CD4-positive, alpha-beta T cell treated with Interleukin-21 for 1 hour (primary cell): ENCODE measurements around the gene COL6A2.

Experiments
- DNase-seq: peaks from one replicate; pipeline ENCODE4 v3.0.0-alpha.2; 2020

Gene COL6A2

DNA sequence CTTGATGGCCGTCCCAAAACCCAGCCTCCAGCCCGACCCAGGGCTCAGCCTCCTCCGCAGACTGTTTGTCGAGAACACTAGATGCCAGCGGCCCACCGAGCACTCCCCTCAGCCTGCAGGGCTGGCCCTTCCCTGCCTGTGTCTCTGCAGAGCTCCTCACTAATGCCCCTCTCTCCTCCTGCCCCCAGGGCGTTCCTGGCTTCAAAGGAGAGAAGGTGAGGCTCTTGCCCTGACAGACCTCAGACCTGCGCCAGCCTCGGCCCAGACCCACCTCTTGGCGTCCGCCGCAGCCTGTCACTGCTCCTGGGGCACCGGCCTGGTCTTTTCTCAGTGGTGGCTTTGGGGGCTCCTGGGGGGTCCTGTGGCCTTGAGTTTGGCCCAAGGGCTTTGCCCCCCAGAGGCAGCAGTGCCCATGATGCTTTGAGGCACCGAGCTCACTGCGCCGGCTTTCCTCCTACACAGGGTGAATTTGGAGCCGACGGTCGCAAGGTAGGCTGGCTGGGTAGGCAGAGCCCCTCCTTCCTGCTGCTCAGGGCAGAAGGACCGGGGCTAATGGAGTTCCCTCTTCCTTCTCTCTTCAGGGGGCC lies 18.4 kb downstream of the COL6A2 start:
- no peak for DNase-seq

DNA sequence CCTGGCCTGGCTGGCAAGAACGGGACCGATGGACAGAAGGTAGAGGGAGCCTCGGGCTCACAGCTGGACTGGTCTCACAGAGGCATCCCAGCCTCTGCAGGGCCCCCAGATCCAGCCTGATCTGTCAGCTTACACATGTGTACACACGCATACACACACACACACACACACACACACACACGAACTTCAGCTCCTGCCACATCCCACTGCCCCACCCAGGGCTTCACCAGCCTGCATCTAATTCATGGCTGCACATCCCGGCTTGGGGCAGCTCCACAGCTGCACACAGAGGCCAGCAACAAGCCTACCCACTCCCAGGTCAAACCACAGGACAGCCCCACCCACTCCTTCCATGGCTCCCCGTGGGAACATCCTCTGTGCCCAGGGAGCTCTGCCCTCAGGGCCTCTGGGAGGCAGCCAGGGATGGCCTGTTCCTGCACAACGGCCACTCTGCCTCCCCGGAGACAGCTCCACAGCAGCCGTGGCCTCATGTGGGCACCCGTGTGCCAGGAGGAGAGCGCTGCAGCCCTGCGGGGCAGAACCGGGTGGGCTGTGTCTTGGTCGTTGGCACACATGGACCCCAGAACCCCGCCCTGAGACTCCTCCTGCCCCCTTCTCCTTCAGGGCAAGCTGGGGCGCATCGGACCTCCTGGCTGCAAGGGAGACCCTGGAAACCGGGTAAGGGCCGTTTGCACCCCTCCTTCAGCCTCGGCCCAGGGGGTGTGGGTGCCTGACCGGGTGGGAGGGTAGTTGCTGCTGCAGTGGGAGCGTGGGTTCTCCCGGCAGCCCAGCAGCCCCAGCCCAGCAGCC lies 19.1 kb downstream of the COL6A2 start:
- DNase-seq = no peak

- DNase-seq = no peak
Measured at GRCh38 chr21:46117586-46118315, 19.8 kb downstream of the COL6A2 start.

DNA sequence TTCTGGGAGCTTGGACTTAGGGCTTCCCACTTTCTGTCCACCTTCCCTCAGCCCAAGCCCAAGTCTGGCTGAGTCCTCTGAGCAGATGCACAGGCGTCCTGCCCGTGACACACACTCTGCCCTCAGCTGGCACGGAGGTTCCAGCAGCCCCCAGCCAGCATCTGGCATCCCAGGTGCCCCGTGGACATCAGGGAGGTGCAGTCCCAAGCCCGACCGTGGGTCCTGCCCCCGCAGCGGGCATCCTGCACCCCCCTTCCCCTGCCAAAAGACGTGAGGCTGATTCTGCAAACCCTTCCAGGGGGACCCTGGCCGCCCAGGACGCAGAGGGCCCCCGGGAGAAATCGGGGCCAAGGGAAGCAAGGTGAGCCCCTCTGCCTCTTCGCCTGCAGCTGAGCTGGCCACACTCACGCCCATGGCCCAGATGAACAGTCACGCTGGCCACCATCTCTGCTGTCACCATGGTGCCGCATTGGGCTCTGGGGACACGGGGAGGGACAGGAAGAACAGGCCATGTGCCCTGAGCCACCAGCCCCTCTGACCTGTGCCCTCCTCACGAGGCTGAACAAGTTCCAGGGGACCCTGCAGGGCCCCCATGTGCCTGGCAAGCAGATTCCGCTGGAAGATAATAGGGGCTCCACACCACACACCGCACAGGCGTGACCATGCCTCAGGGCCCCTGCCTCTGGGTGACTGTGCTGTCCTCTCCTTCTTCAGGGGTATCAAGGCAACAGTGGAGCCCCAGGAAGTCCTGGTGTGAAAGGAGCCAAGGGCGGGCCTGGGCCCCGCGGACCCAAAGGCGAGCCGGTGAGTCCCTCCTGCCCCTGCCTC lies 20.6 kb downstream of the COL6A2 start:
- no peak for DNase-seq

DNA sequence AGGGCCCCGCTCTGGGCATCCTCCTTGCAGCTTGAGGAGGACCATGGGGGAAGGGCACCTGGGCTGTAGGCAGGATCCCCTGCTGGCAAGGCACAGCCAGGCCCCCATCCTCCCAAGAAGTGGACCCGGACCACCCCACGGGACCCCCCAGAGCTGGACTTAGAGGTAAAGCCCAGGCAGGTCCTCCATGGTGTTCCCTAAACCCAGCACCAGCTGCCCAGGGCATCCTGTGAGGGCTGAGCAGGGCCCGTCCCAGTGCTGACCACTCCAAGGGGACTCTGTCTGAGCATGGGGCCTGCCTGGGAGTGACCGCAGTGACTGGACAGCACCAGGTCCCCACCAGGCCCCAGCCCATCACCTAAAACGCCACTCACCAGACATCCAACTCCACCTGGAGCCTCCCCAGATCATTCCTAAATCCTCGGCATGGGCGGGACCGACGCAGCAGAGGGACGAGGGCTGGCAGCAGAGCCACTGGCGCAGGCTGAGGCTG lies 21.3 kb downstream of the COL6A2 start:
- DNase-seq = no peak

- no peak for DNase-seq
Measured at GRCh38 chr21:46119637-46120271, 21.8 kb downstream of the COL6A2 start.

DNA sequence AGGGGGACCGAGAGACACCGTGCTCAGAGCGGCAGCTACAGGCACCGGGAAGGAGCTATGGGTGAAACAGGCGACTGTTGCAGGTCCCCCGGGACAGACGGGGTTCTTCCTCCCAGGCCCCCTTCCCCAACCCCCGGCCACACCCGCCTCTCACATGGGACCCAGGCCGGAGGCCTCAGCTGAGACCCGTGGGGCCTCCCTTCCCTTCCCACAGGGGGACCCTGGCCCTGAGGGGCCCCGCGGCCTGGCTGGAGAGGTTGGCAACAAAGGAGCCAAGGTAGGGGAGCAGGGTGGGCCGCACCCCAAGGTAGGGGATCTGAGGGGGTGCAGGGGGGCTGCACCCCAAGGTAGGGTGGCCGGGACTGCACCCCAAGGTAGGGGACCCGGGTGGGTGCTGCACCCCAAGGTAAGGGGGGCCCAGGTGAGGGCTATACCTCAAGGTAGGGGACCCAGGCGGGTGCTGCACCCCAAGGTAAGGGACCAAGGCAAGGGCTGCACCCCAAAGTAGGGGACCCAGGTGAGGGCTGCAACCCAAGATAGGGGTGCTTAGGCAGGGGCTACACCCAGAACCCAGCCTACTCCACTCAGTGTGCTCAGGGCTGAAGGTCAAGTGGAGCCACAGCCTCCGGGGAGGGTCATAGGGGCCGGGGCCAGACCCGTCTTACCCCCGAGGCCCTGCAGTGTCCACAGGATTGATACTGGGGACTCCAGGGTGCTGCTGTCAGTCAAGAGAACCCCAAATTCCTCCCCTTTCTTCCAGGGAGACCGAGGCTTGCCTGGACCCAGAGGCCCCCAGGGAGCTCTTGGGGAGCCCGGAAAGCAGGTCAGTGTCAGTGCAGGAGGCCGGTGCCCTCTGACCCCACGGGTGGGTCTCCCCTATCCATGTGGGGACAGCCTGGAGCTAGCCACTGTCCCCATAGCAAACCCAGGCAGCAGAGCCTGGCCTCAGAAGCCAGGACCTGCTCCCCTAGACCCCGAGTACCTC lies 22.7 kb downstream of the COL6A2 start:
- no peak for DNase-seq

DNA sequence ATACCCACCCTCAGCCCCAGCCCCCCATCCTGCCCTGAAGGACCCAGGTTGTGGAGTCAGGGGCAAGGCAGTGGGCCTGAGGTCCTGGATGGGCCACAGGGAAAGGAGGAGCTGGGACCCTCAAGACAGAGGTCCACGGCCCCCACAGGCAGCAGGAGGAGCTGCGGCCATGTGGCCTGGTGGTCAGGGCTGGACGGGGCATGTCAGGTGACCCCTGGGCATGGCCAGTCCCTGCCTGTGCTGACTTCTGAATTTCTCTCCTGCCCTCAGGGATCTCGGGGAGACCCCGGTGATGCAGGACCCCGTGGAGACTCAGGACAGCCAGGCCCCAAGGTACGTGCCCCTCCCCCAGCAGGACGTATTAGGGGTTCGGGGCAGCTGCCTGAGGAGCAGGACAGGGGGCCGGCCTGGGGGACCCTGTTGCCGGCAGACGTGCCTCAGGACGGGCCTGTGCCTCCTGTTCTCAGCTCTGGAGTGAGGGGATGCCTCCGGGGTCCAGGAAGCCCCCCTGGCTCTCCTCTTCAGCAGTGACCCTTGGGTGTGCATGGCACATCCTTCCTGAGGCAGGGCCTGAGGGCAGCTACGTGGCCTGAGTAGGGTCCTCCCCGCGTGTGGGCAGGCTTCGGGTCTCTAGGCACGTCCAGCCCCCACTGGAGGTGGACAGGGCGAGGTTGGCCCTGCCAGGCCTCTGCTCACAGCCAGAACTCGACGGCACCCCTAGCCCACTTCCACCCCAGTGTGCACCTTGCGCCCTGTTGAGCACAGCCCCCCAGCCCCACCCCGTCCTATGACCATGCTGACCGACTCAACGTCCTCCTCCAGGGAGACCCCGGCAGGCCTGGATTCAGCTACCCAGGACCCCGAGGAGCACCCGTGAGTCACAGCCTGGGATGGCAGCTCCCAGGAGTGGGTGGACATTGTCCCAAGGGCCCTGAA lies 23.6 kb downstream of the COL6A2 start:
- DNase-seq = no peak

GRCh38 chr21:46122237-46122671 lies 24.3 kb downstream of the COL6A2 start:
- DNase-seq = no peak

- DNase-seq = no peak
Measured at GRCh38 chr21:46122758-46123683, 25.1 kb downstream of the COL6A2 start.

GRCh38 chr21:46124083-46124925 lies 26.4 kb downstream of the COL6A2 start:
- DNase-seq = no peak

DNA sequence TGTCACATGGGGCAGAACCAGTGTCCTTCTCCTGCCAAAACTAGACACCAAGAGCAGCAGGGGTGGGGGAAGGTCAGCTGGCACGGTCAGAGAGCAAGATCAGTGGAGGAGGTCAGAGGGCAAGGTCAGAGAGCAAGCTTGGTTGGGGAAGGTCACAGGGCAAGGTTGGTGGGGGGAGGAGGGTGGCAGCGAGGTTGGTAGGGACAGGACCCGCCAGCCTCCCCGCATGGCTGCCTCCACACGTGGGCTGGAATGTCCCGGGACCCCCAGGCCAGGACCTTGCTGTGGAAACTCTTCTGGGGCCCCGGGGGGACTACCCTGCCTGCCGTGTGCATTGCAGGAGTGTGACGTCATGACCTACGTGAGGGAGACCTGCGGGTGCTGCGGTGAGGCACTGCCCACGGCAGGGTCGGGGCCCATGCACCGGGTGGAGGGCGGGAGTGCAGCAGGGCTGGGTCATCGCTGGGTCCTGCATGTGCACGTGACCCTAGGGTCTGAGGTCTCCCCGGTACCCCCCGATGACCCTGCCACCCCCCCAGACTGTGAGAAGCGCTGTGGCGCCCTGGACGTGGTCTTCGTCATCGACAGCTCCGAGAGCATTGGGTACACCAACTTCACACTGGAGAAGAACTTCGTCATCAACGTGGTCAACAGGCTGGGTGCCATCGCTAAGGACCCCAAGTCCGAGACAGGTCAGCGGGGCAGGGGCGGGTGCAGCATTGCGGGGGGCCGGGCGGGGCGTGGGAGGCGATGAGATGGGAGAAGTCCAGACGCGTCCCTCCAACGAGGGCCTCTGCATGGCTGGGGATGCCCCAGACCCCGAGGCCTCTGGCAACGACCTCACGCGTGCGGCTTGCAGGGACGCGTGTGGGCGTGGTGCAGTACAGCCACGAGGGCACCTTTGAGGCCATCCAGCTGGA lies 27.3 kb downstream of the COL6A2 start:
- DNase-seq = no peak

- DNase-seq = no peak
Measured at GRCh38 chr21:46125846-46126301, 28.0 kb downstream of the COL6A2 start.

GRCh38 chr21:46126309-46127238 lies 28.7 kb downstream of the COL6A2 start:
- no peak for DNase-seq
